GM06990 (cell line): ENCODE results near the gene ABCC3.

Experiments
- DNase-seq: peaks from one replicate; pipeline ENCODE4 v3.0.0-alpha.2; 2011; ENCODE audit not compliant: insufficient read length; ENCODE audit errors: extremely low read depth
- H3K27me3 ChIP-seq: replicated peaks from 2 replicates; pipeline ENCODE4 v1.6.0; 2011; ENCODE audit warnings: low read length; ENCODE audit not compliant: control insufficient read depth, insufficient read depth
- H3K36me3 ChIP-seq: 2 replicates; pipeline ENCODE4 v1.5.1; 2011; ENCODE audit warnings: low read length; ENCODE audit not compliant: control insufficient read depth, insufficient read depth
- H3K4me3 ChIP-seq: replicated peaks from 2 replicates; pipeline ENCODE4 v1.5.1; 2011; ENCODE audit warnings: low read depth, mild to moderate bottlenecking, control low read depth, low read length
- TF ChIP-seq, protein P1 (sequence below): IDR thresholded peaks from 2 replicates; pipeline ENCODE4 v1.5.1; 2011; ENCODE audit warnings: low read length, control low read depth, mild to moderate bottlenecking, inconsistent platforms; ENCODE audit not compliant: insufficient read depth, poor library complexity, severe bottlenecking

The ABCC3 gene

DNA sequence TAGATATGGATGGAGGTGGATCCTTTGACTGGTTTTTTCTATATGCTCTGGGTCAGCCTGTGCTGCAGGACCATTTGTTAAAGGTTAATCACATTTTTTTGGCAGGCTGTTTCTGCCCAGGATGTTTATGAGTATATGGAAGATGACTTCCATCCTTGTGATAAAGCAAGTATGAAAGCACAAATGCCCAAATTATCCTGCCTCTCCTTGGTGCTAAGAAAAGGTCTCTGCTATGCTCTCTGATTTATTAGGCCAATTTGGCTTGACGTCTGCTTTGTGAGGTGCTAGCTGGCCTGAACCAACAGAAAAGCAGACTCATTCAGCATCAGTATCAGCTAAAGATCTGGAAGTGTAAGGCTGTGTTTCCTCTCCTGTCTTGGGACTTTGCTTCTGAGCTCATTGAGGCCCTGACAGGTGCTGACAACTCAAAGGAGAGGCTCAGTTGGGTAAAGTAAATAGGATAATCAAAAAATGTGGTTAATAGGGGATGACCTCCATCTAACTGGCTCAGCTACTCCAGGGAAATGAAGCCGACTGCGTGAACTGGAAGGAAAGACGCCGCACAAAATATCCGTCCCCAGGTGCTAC lies 57.9 kb downstream of the ABCC3 start:
- TF ChIP-seq, protein P1, sequence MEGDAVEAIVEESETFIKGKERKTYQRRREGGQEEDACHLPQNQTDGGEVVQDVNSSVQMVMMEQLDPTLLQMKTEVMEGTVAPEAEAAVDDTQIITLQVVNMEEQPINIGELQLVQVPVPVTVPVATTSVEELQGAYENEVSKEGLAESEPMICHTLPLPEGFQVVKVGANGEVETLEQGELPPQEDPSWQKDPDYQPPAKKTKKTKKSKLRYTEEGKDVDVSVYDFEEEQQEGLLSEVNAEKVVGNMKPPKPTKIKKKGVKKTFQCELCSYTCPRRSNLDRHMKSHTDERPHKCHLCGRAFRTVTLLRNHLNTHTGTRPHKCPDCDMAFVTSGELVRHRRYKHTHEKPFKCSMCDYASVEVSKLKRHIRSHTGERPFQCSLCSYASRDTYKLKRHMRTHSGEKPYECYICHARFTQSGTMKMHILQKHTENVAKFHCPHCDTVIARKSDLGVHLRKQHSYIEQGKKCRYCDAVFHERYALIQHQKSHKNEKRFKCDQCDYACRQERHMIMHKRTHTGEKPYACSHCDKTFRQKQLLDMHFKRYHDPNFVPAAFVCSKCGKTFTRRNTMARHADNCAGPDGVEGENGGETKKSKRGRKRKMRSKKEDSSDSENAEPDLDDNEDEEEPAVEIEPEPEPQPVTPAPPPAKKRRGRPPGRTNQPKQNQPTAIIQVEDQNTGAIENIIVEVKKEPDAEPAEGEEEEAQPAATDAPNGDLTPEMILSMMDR, result no peak
- Histone ChIP-seq H3K4me3 (no peak overlapping the region), H3K36me3 (peaks cover 23% of the 10 kb centered on the region), H3K27me3 (no peaks in the 10 kb centered on the region)
- no peak for DNase-seq

DNA sequence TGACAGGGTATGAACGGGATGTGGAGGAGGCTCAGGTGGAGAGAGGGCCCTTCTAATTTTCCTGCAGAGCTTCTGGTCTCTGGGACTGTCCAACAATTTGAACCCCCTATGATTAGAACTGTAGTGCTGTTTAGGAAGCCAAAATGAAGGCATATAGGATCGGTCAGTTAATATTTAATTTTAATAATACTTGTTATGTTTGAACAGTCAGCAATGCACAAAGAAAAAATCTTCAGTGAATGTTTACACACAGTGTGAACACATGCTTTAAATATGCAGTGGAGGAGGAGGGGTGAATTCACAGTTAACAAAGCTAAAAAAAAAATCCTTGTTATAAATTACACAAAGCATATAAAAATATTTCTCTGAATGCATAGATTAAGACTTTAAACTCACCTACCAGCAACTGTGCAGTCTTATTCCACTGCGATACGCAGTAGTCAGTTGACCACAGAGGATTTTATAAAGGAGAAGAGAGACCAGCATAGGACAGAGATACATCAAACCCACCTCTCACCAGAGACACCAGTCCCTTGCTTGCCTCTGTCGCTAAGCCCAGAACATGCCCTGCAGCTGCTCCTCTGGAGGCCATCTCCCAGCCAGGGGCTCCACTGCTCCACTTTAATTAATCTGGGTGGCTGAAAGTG lies 58.5 kb downstream of the ABCC3 start:
- TF ChIP-seq, protein P1, result no peak
- Histone ChIP-seq H3K27me3 (no peaks in the 10 kb centered on the region), H3K36me3 (peaks cover 25% of the 10 kb centered on the region), H3K4me3 (no peak overlapping the region)
- no peak for DNase-seq

DNA sequence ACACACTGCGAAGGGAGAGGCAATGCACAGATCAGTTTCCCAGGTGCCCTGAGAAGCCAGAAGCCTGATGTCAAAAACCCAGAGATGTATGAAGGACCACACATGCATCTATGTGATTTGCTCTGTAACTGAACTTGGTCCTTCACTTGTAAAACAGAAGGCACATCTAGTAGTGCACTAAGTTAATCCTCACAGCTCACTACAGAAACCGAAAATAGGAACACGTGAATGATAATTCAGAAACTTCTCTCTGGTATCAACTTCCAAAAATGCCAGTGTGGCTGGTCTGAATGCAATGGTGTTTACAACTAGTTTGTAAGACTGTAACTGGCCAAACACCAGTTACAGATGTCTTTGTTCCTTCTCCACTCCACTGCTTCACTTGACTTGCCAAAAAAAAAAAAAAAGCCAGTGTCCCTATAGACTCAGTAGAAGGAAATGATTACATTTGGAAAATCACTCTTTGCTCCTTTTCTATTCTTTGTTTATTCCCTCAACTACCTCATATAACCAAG lies 61.7 kb downstream of the ABCC3 start:
- H3K27me3 ChIP-seq, result no peaks in the 10 kb centered on the region
- DNase-seq, result no peak
- H3K36me3 ChIP-seq, result peaks cover 32% of the 10 kb centered on the region
- H3K4me3 ChIP-seq, result no peak overlapping the region
- TF ChIP-seq, protein P1, result no peak

DNA sequence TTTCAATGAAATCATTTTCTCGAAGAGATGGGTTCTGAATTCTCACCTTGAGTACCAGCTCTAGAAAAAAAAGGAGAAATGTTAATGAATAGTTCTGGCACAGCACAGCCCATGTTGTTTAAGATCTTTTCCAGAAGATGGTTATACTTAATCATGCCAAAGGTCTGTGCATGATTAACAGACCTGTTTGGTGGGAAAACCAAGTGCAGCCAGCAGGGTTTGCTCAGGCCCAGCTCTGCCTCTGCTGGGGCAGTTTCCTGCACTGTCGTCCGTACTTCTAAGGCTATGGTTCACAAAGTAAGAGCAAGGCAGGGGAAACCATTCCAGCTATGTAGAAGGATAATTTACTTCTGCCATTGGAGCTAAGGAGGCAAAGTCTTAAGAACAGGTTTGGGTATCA lies 62.4 kb downstream of the ABCC3 start:
- Histone ChIP-seq H3K36me3 (peaks cover 30% of the 10 kb centered on the region), H3K27me3 (no peaks in the 10 kb centered on the region), H3K4me3 (no peak overlapping the region)
- DNase-seq, result no peak
- TF ChIP-seq, protein P1, result no peak

DNA sequence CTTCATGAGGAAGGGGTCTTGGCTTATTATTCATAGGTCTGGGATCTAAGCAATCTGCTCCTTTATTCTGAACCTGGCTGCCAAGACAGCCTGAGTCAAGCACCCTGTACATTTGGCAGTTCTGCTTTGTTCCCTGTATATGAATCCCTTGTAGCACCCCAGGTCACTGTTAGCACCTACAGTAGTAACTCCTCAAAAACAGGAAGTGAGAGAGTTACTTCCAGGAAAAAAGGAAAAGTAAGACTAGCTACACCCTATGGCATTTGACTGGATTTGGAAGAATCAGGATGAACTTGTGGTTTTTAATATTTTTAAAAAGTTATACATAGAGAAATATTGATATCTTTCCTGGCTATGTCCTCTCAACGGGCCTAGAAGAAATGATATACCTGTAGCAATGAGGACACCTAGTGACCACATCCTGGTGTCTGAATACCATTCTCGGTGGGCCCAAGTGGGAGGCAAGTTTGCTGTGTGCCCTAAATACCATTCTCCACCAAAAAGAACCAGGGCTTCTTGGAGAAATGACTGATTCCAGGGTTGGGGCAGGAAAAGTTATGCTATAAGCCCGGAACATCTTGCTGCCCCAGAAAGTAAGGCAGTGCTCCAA lies 63.1 kb downstream of the ABCC3 start:
- TF ChIP-seq, protein P1, result no peak
- Histone ChIP-seq H3K4me3 (no peak overlapping the region), H3K27me3 (no peaks in the 10 kb centered on the region), H3K36me3 (peaks cover 26% of the 10 kb centered on the region)
- no peak for DNase-seq
